Measurements from ENCODE around the gene CAMKK2. TPM values are rescaled to one million over a fixed set of nuclear protein-coding genes. Genes with fewer than 3 reads are reported as not detected.

The CAMKK2 gene
- total RNA-seq, 2 experiments from 2014 or later = 21.1 to 27.6 TPM

GRCh38 chr12:121238086-121238485 lies 58.4 kb downstream of the CAMKK2 start:
- Histone ChIP-seq H3K9me3 (ENCODE audit: low read length) (no peaks in the 10 kb centered on the region), H3K79me2 (ENCODE audit: insufficient read depth, low read depth, low read length) (no peaks in the 10 kb centered on the region), H3K4me3 (ENCODE audit: low read depth, low read length, poor library complexity, severe bottlenecking) (no peak overlapping the region), H3K36me3 (ENCODE audit: insufficient read depth, low read length) (peaks cover 22% of the 10 kb centered on the region; the same call in 1 of the 2 replicates), H3K27ac (ENCODE audit: low read depth, low read length, poor library complexity, severe bottlenecking) (no peak overlapping the region), H3K4me1 (ENCODE audit: insufficient read depth, low read length, poor library complexity, severe bottlenecking) (no peaks in the 10 kb centered on the region), H2AFZ (ENCODE audit: low read length) (no peak overlapping the region), H4K20me1 (ENCODE audit: insufficient read depth, low read length) (no peaks in the 10 kb centered on the region), H3K4me2 (ENCODE audit: low read length) (no peak overlapping the region), H3K9me2 (ENCODE audit: insufficient read depth, low read length) (no peaks in the 10 kb centered on the region)
- CTCF ChIA-PET (ENCODE audit: unreplicated experiment) = no interaction called here
- intact Hi-C loops (cut with micrococcal nuclease; ENCODE audit: unreplicated experiment) = no loop called here
- BruUV-seq (replicated peaks) = no TSS peak
- POLR2A ChIA-PET = interaction anchor here (0.5 kb wide), 1 partner anchor 35 kb away, joined by 4 read pairs; no protein-coding TSS in a partner anchor
- no peak for DNase-seq (ENCODE audit: low spot score)
- no peak for TF ChIP-seq EZH2phosphoT487 (IDR thresholded peaks at IDR 0.05; ENCODE audit: borderline replicate concordance, low read depth, low read length)

GRCh38 chr12:121237415-121237814 lies 59.1 kb downstream of the CAMKK2 start:
- peaks cover 23% of the 10 kb centered on the region; the same call in 1 of the 2 replicates for H3K36me3 ChIP-seq (ENCODE audit: insufficient read depth, low read length)
- H3K27ac ChIP-seq (ENCODE audit: low read depth, low read length, poor library complexity, severe bottlenecking) = no peak overlapping the region
- CTCF ChIA-PET (ENCODE audit: unreplicated experiment) = no interaction called here
- no peaks in the 10 kb centered on the region for H3K4me1 ChIP-seq (ENCODE audit: insufficient read depth, low read length, poor library complexity, severe bottlenecking)
- H3K9me3 ChIP-seq (ENCODE audit: low read length) = no peaks in the 10 kb centered on the region
- no peak overlapping the region for H3K4me3 ChIP-seq (ENCODE audit: low read depth, low read length, poor library complexity, severe bottlenecking)
- no peak for DNase-seq (ENCODE audit: low spot score)
- H3K79me2 ChIP-seq (ENCODE audit: insufficient read depth, low read depth, low read length) = no peaks in the 10 kb centered on the region
- H3K9me2 ChIP-seq (ENCODE audit: insufficient read depth, low read length) = no peaks in the 10 kb centered on the region
- POLR2A ChIA-PET = no interaction called here
- intact Hi-C loops (cut with micrococcal nuclease; ENCODE audit: unreplicated experiment) = no loop called here
- BruUV-seq (replicated peaks) = no TSS peak
- H3K4me2 ChIP-seq (ENCODE audit: low read length) = no peak overlapping the region
- TF ChIP-seq EZH2phosphoT487 (IDR thresholded peaks at IDR 0.05; ENCODE audit: borderline replicate concordance, low read depth, low read length) (no peak), CTCF (conservative IDR thresholded peaks at IDR 0.05; ENCODE audit: low read length) (no peak)
- no peaks in the 10 kb centered on the region for H4K20me1 ChIP-seq (ENCODE audit: insufficient read depth, low read length)
- no peak overlapping the region for H2AFZ ChIP-seq (ENCODE audit: low read length)

GRCh38 chr12:121236776-121237175 lies 59.7 kb downstream of the CAMKK2 start:
- intact Hi-C loops (cut with micrococcal nuclease; ENCODE audit: unreplicated experiment) = no loop called here
- Histone ChIP-seq H3K9me3 (ENCODE audit: low read length) (no peaks in the 10 kb centered on the region), H3K4me3 (ENCODE audit: low read depth, low read length, poor library complexity, severe bottlenecking) (no peak overlapping the region), H2AFZ (ENCODE audit: low read length) (no peak overlapping the region), H3K4me2 (ENCODE audit: low read length) (no peak overlapping the region), H3K36me3 (ENCODE audit: insufficient read depth, low read length) (peaks cover 23% of the 10 kb centered on the region; the same call in 1 of the 2 replicates), H4K20me1 (ENCODE audit: insufficient read depth, low read length) (no peaks in the 10 kb centered on the region), H3K79me2 (ENCODE audit: insufficient read depth, low read depth, low read length) (no peaks in the 10 kb centered on the region), H3K4me1 (ENCODE audit: insufficient read depth, low read length, poor library complexity, severe bottlenecking) (no peaks in the 10 kb centered on the region), H3K9me2 (ENCODE audit: insufficient read depth, low read length) (no peaks in the 10 kb centered on the region), H3K27ac (ENCODE audit: low read depth, low read length, poor library complexity, severe bottlenecking) (no peak overlapping the region)
- ChIA-PET POLR2A (no interaction called here), CTCF (ENCODE audit: unreplicated experiment) (no interaction called here)
- no peak for DNase-seq (ENCODE audit: low spot score)
- BruUV-seq (replicated peaks) = no TSS peak
- TF ChIP-seq CTCF (conservative IDR thresholded peaks at IDR 0.05; ENCODE audit: low read length) (no peak), EZH2phosphoT487 (IDR thresholded peaks at IDR 0.05; ENCODE audit: borderline replicate concordance, low read depth, low read length) (no peak)
